HL-60 (cell line): ENCODE data around the gene SHLD1.

ENCODE experiments used
- CTCF ChIP-seq: IDR thresholded peaks from one replicate; pipeline ENCODE4 v1.5.1; 2011; ENCODE audit warnings: low read length, control low read depth, inconsistent platforms; ENCODE audit not compliant: insufficient read depth
- POLR2AphosphoS5 ChIP-seq: IDR thresholded peaks from 2 replicates; pipeline ENCODE4 v1.6.1; 2012; ENCODE audit warnings: low read depth
- REST ChIP-seq: IDR thresholded peaks from 2 replicates; pipeline ENCODE4 v1.6.1; 2012; ENCODE audit warnings: low read depth; ENCODE audit not compliant: insufficient replicate concordance

- no peak for TF ChIP-seq CTCF
- TF ChIP-seq POLR2AphosphoS5: no peak
- no peak for TF ChIP-seq REST
Measured at GRCh38 chr20:5870568-5870981, 120.4 kb downstream of the SHLD1 start.
